Left renal pelvis (tissue), 4 donors: ENCODE results near the gene LPAR3. TPM values are rescaled to one million over a fixed set of nuclear protein-coding genes. Genes with fewer than 3 reads are reported as not detected.

ENCODE experiments used
- DNase-seq, 4 donors: peaks; one replicate each; pipeline ENCODE4 v3.0.0-alpha.2; 2013; ENCODE audit warnings: low read depth in 4 of 4, low spot score in 3 of 4
- polyA plus RNA-seq, 4 donors: library from polyadenylated mRNA; unstranded; fragments of 120-200 nt; gene quantifications; one replicate each; pipeline ENCODE4 v1.2.1, GENCODE V29; 2013; ENCODE audit not compliant: insufficient read length in 4 of 4

LPAR3 gene
- polyA plus RNA-seq, 4 donors: 0.25 to 1.2 (median 1.0) TPM

DNA sequence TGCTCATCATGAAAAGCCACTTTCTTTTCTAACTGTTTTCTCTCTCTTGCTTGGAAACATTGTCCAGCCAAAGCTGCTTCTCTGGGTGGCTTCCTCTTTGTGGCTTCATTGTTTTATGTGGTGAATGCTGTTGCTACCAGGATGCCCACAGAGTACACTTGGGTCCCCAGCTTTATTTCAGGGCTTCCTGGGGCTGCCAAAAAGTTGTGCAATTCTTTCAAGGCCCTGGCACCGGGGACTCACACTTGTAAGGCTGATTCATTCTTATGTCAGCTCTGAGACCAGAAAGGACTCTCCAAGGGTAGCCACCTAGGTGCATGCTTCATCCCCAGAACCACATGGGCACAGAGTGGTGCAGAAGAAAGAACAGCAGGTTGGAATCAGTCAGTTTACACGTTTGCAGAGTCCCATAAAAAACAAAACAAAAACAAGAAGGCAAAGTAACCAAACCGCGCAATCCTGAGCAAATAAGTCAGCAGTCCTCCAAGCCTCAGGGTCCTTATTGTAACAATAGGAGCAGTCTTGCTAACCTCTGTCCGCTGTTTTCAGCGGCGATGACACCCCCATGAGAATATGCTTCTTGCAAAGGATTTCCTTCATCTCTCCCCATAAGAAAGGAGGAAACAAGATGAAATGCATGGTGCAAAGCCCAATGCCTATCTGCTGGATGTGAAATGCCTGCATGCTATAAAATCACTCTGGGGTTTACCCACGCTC lies 112.8 kb downstream of the LPAR3 start:
- no peak for DNase-seq

DNA sequence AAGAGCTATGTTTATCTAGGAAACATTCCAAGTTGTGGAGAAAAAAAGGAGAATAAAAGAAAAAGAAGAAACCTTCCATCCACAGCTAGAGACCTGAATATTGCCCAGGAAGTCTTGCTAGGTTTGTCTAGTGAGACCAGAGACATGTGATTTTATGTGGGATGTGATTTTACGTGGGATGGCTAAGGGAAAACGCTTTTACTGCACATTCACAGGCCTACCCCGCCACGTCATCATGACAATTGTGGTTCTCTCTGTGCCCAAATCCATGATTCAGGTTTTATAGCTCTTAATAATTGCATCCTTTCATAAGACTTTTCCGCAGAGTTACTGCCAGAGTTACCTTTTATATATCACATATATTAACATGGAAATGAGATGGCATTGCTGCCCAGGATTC lies 116.4 kb downstream of the LPAR3 start:
- no peak for DNase-seq

DNA sequence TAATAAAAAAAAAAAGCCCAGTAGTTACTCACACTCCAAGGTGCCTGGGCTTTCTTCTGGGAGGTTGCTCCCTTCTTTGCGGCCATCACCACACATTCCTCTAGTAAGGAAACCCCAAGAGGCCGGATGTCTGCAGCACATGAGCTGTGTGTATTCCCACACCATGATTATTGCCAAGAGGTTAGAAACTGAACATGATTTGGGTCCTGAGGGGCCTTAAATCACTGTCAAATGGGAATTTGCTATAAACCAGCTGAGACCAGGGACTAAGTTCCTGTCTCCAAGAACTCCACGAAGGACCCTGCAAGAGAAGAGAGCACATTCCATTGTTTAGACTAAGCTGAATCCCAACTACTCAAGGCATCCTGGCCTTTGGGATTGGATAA lies 117.5 kb downstream of the LPAR3 start:
- no peak for DNase-seq

- no peak for DNase-seq
Observed at GRCh38 chr1:84774669-84775534, 118.1 kb downstream of the LPAR3 start.

GRCh38 chr1:84773933-84774497 lies 119.0 kb downstream of the LPAR3 start:
- DNase-seq: no peak

DNA sequence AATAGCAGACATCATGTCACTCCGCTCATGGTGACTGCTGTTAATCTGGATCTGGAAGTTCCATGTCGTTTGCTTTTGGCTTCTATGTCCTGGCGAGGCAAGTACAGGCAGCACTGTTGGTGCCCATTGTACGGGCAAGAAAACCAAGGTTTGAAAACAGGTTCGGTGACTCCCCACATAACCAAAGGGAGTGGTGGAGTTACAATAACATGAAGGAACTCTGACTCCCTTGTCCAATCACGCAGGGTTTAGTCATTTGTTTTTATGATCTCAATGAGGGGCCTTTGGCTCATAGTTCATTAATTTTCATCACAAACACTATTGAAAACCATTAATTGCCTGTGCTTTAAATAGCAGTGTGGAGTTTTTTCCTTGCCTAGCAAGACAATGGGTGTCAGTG lies 119.8 kb downstream of the LPAR3 start:
- no peak for DNase-seq

GRCh38 chr1:84772428-84772943 lies 120.5 kb downstream of the LPAR3 start:
- DNase-seq: peak; percentile 63 to 82 (median 76)

- DNase-seq: no peak
Observed at GRCh38 chr1:84771895-84772294, 121.1 kb downstream of the LPAR3 start.

- DNase-seq: no peak
Observed at GRCh38 chr1:84770481-84770880, 122.5 kb downstream of the LPAR3 start.

- DNase-seq: no peak
Observed at GRCh38 chr1:84769636-84770035, 123.4 kb downstream of the LPAR3 start.

DNA sequence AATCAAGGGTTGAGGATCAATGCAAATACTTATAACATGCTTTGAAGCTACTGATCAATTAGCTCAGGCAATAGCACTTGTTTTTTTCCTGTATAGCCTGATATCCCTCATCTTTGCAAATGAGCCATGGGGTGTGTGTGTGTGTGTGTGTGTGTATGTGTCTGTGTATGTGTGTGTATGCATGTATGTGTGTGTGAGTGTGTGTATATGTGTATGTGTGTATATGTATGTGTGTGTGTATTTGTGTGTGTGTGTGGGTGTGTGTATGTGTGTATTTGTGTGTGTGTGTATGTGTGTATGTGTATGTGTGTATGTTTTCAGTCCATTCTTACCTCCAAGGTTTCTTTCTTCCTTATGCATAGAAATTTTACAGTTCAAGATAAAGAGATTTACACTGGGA lies 124.4 kb downstream of the LPAR3 start:
- no peak for DNase-seq

DNA sequence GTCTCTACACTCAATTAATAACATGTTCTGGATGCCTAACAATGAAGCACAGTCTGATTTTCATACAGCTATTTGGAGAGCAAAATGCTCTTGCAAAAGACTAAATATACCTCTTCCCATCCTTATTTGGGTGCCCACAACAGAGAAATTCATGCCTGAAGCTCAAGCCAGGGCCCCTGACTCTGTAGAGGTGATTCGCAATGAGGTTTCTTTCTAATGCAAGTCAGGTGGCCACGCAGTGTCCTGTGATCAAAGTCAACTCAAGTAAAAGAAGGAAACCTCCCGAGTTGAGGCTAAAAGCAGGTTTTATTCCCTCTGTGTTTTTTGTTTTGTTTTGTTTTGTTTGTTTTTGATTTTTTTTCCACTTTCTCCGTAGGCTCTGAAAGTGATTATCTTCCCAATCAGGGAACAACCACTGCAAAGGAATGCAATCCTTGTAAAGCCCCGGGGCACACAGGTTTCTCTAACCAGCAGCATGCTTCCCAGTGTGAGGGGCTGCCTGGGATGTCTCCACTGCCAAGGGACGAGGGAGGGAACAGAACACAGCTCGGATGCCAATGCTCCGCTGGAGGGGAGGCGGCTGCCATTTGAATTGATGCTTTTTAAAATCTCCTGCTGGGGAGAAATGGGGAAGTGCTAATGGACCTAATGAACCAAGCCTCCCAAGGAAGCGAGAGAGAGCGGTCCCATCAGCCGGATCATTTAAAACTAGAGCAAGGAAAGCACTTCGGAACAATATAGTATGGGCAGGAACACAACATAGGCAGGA lies 128.9 kb downstream of the LPAR3 start:
- DNase-seq: no peak

DNA sequence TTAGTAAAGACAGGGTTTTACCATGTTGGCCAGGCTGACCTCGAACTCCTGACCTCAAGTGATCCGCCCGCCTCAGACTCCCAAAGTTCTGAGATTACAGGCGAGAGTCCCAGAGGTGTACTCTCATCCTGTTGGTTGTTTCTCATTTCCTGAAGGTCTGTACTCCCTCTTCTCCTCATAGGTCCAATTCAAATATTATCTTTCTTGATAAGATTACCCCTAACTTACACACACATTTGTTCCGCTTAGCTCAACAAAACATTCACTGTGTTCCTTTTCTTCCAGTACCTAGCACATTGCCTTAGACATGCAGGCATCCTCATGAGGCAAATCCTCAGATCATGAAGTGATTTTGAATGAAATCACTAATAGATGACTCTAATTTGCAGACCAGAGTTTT lies 130.3 kb downstream of the LPAR3 start:
- DNase-seq: no peak

Other genes starting within 250 kb of the LPAR3 start
- gene SSX2IP, start 202.7 kb downstream of the LPAR3 start, polyA plus RNA-seq: 10 to 100 TPM; 21.3 to 41.4 (median 38.9) TPM
- gene MCOLN2, start 103.9 kb upstream of the LPAR3 start, polyA plus RNA-seq: 1 to 10 TPM in 2 of 4 donors, under 1 TPM in 2; 0.19 to 1.3 (median 0.81) TPM
- 10 to 100 TPM in 1 of 4 donors, 1 to 10 TPM in 2, under 1 TPM in 1; 0.79 to 16.2 (median 8.3) TPM for gene MCOLN3, start 155.3 kb upstream of the LPAR3 start, polyA plus RNA-seq